Breast epithelium (tissue), 4 donors: Measurements from ENCODE around the gene SLC39A6. TPM values are rescaled to one million over a fixed set of nuclear protein-coding genes. Genes with fewer than 3 reads are reported as not detected.

Experiments
- DNase-seq, 2 donors: peaks; one replicate each; pipeline ENCODE4 v3.0.0-alpha.2; 2019; ENCODE audit warnings: low spot score in 2 of 2
- H3K27ac ChIP-seq, 2 donors: fragments of 200-600 bp; sonication (generic) in 1 of 2; one replicate each; pipeline ENCODE4 v1.5.1; 2016 to 2019; ENCODE audit warnings: mild to moderate bottlenecking in 1 of 2
- H3K27me3 ChIP-seq, 2 donors: fragments of 200-600 bp; sonication (generic) in 1 of 2; one replicate each; pipeline versions ENCODE4 v1.5.1 to v1.6.0; 2017 to 2019; ENCODE audit warnings: control low read depth in 1 of 2, mild to moderate bottlenecking in 1 of 2
- H3K36me3 ChIP-seq: fragments of 200-600 bp; one replicate; pipeline ENCODE4 v1.5.1; 2019
- H3K4me1 ChIP-seq, 2 donors: fragments of 200-600 bp; sonication (generic); one replicate each; pipeline ENCODE4 v1.5.1; 2016 to 2019; ENCODE audit warnings: control low read depth in 1 of 2
- H3K4me3 ChIP-seq, 3 donors: fragments of 200-600 bp; sonication (generic); 1 replicate in 2 of 3; 2 replicates in 1 of 3; pipeline ENCODE4 v1.5.1; 2016 to 2019; ENCODE audit warnings: mild to moderate bottlenecking in 3 of 3, moderate library complexity in 2 of 3
- H3K9me3 ChIP-seq, 2 donors: fragments of 200-600 bp; sonication (generic) in 1 of 2; one replicate each; pipeline ENCODE4 v1.5.1; 2016 to 2019; ENCODE audit warnings: control low read depth in 1 of 2
- CTCF ChIP-seq, 3 donors: fragments of 450-650 bp; IDR thresholded peaks; one replicate each; pipeline ENCODE4 v1.5.1; 2016 to 2017; ENCODE audit warnings: antibody characterized with exemption in 3 of 3, mild to moderate bottlenecking in 3 of 3, moderate library complexity in 3 of 3
- POLR2A ChIP-seq: fragments of 450-650 bp; IDR thresholded peaks from one replicate; pipeline ENCODE4 v1.6.1; 2016; ENCODE audit warnings: antibody characterized with exemption, mild to moderate bottlenecking, moderate library complexity
- POLR2AphosphoS5 ChIP-seq, 3 donors: sonication (generic); formaldehyde crosslinking; IDR thresholded peaks; one replicate each; pipeline ENCODE4 v1.6.1; 2017; ENCODE audit warnings: antibody characterized with exemption in 3 of 3
- intact Hi-C: fragments of 100-400 bp; cut with DNase I; formaldehyde crosslinking; loops from one replicate; pipeline ENCODE4 v1.15.1; 2023; ENCODE audit warnings: low total_unique reads
- total RNA-seq, 3 donors: library from RNA; depleted of rRNA; stranded (reverse); fragments of >200 nt; gene quantifications; one replicate each; pipeline ENCODE4 v1.1.0, GENCODE V29; 2016

SLC39A6 gene, protein sequence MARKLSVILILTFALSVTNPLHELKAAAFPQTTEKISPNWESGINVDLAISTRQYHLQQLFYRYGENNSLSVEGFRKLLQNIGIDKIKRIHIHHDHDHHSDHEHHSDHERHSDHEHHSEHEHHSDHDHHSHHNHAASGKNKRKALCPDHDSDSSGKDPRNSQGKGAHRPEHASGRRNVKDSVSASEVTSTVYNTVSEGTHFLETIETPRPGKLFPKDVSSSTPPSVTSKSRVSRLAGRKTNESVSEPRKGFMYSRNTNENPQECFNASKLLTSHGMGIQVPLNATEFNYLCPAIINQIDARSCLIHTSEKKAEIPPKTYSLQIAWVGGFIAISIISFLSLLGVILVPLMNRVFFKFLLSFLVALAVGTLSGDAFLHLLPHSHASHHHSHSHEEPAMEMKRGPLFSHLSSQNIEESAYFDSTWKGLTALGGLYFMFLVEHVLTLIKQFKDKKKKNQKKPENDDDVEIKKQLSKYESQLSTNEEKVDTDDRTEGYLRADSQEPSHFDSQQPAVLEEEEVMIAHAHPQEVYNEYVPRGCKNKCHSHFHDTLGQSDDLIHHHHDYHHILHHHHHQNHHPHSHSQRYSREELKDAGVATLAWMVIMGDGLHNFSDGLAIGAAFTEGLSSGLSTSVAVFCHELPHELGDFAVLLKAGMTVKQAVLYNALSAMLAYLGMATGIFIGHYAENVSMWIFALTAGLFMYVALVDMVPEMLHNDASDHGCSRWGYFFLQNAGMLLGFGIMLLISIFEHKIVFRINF
- 100 to 1,000 TPM in 2 of 3 donors, 10 to 100 TPM in 1; 44.8 to 502 (median 235) TPM for total RNA-seq

- peaks cover 0 to 9% of the 10 kb centered on the region in 2 donors for H3K4me1 ChIP-seq
- H3K27ac ChIP-seq, result peak within 1 kb of the TSS; percentile 97 to 98
Observed at GRCh38 chr18:36129300-36130038, at the start of gene SLC39A6, which contains the start of gene ELP2. SLC39A6 (minus strand) TSS chr18:36129340; CDS start chr18:36127007, 2,333 bp downstream. ELP2 (plus strand) TSS chr18:36129899; CDS start chr18:36129934, 35 bp downstream.

DNA sequence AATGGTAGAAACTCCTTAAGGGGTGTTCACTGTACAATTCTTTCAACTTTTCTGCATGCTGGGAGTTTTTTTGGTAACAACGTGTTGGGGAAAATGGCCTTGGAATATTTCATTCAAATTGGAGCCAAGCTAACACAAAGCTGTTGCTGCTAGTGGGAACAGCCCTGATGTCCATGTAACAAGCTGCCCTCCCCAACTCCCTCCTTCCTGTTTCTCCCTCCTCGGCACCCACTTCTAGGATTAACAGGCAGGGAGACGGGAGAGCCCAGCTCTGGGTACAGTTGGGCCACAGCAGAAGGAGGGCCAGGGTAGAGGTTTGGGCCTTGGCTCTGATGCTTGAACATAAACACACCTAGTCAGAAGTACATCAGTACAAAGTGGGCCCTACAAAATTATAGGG, 48.8 kb upstream of the SLC39A6 start:
- TF ChIP-seq POLR2A (no peak), POLR2AphosphoS5 (IDR thresholded peaks at IDR 0.05) (no peak), CTCF (IDR thresholded peaks at IDR 0.05) (no peak)
- no peak for DNase-seq
- H3K4me3 ChIP-seq, result no peak overlapping the region
- no peaks in the 10 kb centered on the region for H3K4me1 ChIP-seq
- no peaks in the 10 kb centered on the region for H3K36me3 ChIP-seq
- intact Hi-C loops, result no loop called here
- H3K9me3 ChIP-seq, result no peaks in the 10 kb centered on the region
- H3K27me3 ChIP-seq, result no peaks in the 10 kb centered on the region
- no peak overlapping the region for H3K27ac ChIP-seq

More at GRCh38 chr18:36129300-36130038, at the start of gene SLC39A6, which contains the start of gene ELP2:
- intact Hi-C loops, result loop anchor here (10.0 kb wide), 1 partner anchor 495 kb away; no protein-coding TSS in a partner anchor
- Histone ChIP-seq H3K36me3 (no peaks in the 10 kb centered on the region), H3K9me3 (no peaks in the 10 kb centered on the region), H3K4me3 (peak within 1 kb of the TSS; percentile 81 to 90 (median 89)), H3K27me3 (no peaks in the 10 kb centered on the region)
- DNase-seq, result peak; percentile 94 to 96
- TF ChIP-seq POLR2A, result peak; percentile 43
- TF ChIP-seq POLR2AphosphoS5 (IDR thresholded peaks at IDR 0.05), result peak; percentile 42 to 89 (median 68)
- TF ChIP-seq CTCF (IDR thresholded peaks at IDR 0.05), result no peak

GRCh38 chr18:36176711-36177110, 47.6 kb upstream of the SLC39A6 start:
- Histone ChIP-seq H3K4me1 (no peaks in the 10 kb centered on the region), H3K36me3 (no peaks in the 10 kb centered on the region), H3K27ac (peak overlapping the region; percentile 18 to 41), H3K9me3 (no peaks in the 10 kb centered on the region), H3K4me3 (no peak overlapping the region), H3K27me3 (no peaks in the 10 kb centered on the region)
- no peak for DNase-seq
- intact Hi-C loops, result no loop called here
- TF ChIP-seq CTCF (IDR thresholded peaks at IDR 0.05), result no peak
- TF ChIP-seq POLR2A, result no peak
- TF ChIP-seq POLR2AphosphoS5 (IDR thresholded peaks at IDR 0.05), result no peak

DNA sequence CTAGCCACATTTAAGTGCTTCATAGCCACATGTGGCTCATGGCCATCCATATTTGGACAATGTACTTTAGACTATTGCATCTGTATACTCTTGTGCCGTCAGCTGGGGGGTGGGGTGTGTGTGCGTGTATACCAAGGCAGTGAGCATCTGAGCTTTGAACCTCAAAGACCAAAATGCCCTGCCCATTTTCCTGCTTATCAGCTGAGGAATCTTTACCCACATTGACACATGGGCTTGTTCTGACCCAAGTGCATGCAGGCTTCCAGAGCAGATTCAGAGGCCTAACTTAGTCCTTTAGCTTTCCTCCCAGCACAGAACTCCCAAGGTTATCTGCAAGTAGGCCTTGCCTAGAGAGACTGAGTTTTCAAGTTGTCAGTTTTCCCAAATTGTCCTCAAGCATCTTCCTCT, 47.0 kb upstream of the SLC39A6 start:
- no peaks in the 10 kb centered on the region for H3K36me3 ChIP-seq
- no peak for DNase-seq
- H3K4me1 ChIP-seq, result no peaks in the 10 kb centered on the region
- H3K27ac ChIP-seq, result peak overlapping the region in 1 of 2 donors; percentile 41
- H3K4me3 ChIP-seq, result no peak overlapping the region
- intact Hi-C loops, result no loop called here
- TF ChIP-seq POLR2A, result no peak
- TF ChIP-seq CTCF (IDR thresholded peaks at IDR 0.05), result no peak
- no peak for TF ChIP-seq POLR2AphosphoS5 (IDR thresholded peaks at IDR 0.05)
- H3K27me3 ChIP-seq, result no peaks in the 10 kb centered on the region
- no peaks in the 10 kb centered on the region for H3K9me3 ChIP-seq
